ENCODE measurements around the gene ATP8A2.
A peak's percentile ranks its signal among the peaks of the same experiment; 100 is the strongest.

ATP8A2 gene

GRCh38 chr13:25867038-25867437 is 495.3 kb downstream of the ATP8A2 start:
- DNase-seq: no peak

GRCh38 chr13:25868490-25868889 is 496.7 kb downstream of the ATP8A2 start:
- DNase-seq: no peak

- no peak for DNase-seq
These were observed 498.2 kb downstream of the ATP8A2 start for GRCh38 chr13:25869941-25870340.

GRCh38 chr13:25871389-25872125 is 499.8 kb downstream of the ATP8A2 start:
- no peak for DNase-seq

- DNase-seq: no peak
These were observed 500.9 kb downstream of the ATP8A2 start for GRCh38 chr13:25872481-25873241.

- no peak for DNase-seq
These were observed 501.5 kb downstream of the ATP8A2 start for GRCh38 chr13:25873242-25873612.

- no peak for DNase-seq
These were observed 502.4 kb downstream of the ATP8A2 start for GRCh38 chr13:25874064-25874737.

GRCh38 chr13:25874907-25875306 is 503.1 kb downstream of the ATP8A2 start:
- no peak for DNase-seq

- DNase-seq: no peak
These were observed 504.5 kb downstream of the ATP8A2 start for GRCh38 chr13:25876247-25876646.

- DNase-seq: no peak
These were observed 507.7 kb downstream of the ATP8A2 start for GRCh38 chr13:25879466-25879865.

- DNase-seq: no peak
These were observed 509.6 kb downstream of the ATP8A2 start for GRCh38 chr13:25881136-25881926.

- peak; percentile 91 for DNase-seq
These were observed 510.2 kb downstream of the ATP8A2 start for GRCh38 chr13:25881971-25882451.

- DNase-seq: peak; percentile 36
These were observed 510.9 kb downstream of the ATP8A2 start for GRCh38 chr13:25882466-25883357.

- DNase-seq: no peak
These were observed 513.6 kb downstream of the ATP8A2 start for GRCh38 chr13:25885418-25885817.

- peak; percentile 26 for DNase-seq
These were observed 514.9 kb downstream of the ATP8A2 start for GRCh38 chr13:25886438-25887214.

GRCh38 chr13:25887962-25888655 is 516.3 kb downstream of the ATP8A2 start:
- no peak for DNase-seq

GRCh38 chr13:25890671-25891212 is 519.0 kb downstream of the ATP8A2 start:
- no peak for DNase-seq

- no peak for DNase-seq
These were observed 527.2 kb downstream of the ATP8A2 start for GRCh38 chr13:25898991-25899390.

GRCh38 chr13:25899464-25899863 is 527.7 kb downstream of the ATP8A2 start:
- no peak for DNase-seq

- DNase-seq: no peak
These were observed 528.2 kb downstream of the ATP8A2 start for GRCh38 chr13:25899952-25900351.

All from eye (tissue), 1 donor.